Caki2 (cell line): ENCODE measurements around the gene GSTA4. TPM values are rescaled to one million over a fixed set of nuclear protein-coding genes. Genes with fewer than 3 reads are reported as not detected.
"Not testable (repeated sequence)": the region's sequence is repeated elsewhere in the genome, so short reads cannot be mapped to it uniquely, and the experiment has no call there.

ENCODE experiments used
- DNase-seq: peaks from one replicate; pipeline ENCODE4 v3.0.0-alpha.2; 2015; ENCODE audit warnings: low read depth
- in situ Hi-C: cut with HindIII; loops from 2 replicates; pipeline ENCODE4 v1.10.0; 2016; ENCODE audit warnings: low sequenced_read_pairs, low pct_unique_long_range_greater_than_20kb, mixed read lengths
- total RNA-seq: library from RNA; depleted of rRNA; stranded (reverse); fragments of >200 nt; shearing (Covaris generic); gene quantifications from 2 replicates; pipeline ENCODE4 v1.2.3, GENCODE V29; 2014; ENCODE audit warnings: low replicate concordance; rRNA removed

The GSTA4 gene, protein sequence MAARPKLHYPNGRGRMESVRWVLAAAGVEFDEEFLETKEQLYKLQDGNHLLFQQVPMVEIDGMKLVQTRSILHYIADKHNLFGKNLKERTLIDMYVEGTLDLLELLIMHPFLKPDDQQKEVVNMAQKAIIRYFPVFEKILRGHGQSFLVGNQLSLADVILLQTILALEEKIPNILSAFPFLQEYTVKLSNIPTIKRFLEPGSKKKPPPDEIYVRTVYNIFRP
- total RNA-seq, result 83.6 and 89.8 TPM in 2 replicates

DNA sequence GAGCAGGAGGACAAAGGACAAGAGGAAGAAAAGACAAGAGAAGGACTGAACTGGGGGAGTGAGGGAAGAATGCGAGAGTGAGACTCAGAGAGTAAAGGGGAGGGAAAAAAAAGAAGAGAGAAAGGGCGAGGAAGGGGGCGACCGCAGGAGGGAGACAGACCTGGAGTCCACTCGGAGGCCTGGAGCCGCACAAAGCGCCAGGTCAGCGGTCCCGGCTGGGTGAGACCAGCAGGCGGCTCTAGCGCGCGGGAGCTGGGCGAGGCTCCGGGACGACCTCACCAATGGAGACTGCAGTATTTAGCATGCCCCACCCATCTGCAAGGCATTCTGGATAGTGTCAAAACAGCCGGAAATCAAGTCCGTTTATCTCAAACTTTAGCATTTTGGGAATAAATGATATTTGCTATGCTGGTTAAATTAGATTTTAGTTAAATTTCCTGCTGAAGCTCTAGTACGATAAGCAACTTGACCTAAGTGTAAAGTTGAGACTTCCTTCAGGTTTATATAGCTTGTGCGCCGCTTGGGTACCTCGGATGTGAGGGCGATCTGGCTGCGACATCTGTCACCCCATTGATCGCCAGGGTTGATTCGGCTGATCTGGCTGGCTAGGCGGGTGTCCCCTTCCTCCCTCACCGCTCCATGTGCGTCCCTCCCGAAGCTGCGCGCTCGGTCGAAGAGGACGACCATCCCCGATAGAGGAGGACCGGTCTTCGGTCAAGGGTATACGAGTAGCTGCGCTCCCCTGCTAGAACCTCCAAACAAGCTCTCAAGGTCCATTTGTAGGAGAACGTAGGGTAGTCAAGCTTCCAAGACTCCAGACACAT lies at the start of gene GSTA4:
GSTA4 (minus strand) TSS at position 196 of the 824 bp plus-strand sequence. CDS start 1,041 bp downstream, outside the sequence.
- peak; percentile 98 for DNase-seq
- in situ Hi-C loops, result not testable (repeated sequence)

DNA sequence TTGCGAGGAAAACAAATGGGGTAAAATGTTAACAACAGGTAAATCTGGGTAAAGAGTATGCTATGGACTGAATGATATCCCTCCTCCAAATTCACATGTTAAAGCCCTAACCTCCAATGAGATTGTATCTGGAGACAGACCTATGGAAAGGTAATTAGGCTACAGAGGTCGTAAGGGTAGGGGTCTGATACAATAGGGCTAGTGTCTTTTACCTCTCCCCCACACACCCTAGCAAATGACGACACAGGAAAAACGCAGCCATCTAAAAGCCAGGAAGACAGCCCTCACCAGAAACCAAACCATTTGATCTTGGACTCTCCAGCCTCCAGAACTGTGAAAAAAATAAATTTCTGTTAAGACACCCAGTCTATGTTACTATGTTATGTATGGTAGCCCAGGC lies 49.5 kb upstream of the GSTA4 start:
- DNase-seq, result no peak
- in situ Hi-C loops, result no loop called here

DNA sequence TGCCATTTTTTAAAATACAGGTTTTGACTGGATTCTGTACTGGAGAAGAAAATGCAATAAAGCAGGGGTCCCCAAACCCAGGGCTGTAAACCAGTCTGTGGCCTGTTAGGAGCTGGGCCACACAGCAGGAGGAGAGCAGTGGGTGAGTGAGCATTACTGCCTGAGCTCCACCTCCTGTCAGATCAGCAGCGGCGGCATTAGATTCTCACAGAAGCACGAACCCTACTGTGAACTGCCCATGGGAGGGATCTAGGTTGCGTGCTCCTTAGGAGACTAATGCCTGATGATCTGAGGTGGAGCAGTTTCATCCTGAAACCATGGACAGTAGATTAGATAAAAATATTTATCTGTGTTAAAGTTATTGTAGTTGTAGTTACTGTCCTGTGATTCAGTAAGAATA lies 49.0 kb upstream of the GSTA4 start:
- no peak for DNase-seq
- in situ Hi-C loops, result no loop called here

DNA sequence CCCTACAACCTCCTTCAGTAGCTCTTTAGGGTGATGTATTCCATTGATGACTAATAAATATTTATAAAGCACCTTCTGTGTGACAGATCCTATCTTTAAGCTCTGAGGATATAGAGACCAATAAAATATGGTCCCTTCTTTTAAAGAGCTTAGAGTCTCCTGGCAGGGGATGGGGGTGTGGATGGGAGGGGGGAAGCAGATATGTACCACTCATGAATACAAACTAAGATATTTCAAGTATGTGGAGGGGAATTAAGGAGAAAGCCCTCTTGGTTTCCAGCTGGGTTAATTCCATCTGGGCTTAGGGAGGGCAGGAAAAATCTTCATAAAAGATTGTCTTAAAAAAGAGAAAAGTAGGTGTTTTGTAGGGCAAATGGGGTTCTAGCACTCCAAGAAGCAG lies 48.5 kb upstream of the GSTA4 start:
- no peak for DNase-seq
- in situ Hi-C loops, result no loop called here

DNA sequence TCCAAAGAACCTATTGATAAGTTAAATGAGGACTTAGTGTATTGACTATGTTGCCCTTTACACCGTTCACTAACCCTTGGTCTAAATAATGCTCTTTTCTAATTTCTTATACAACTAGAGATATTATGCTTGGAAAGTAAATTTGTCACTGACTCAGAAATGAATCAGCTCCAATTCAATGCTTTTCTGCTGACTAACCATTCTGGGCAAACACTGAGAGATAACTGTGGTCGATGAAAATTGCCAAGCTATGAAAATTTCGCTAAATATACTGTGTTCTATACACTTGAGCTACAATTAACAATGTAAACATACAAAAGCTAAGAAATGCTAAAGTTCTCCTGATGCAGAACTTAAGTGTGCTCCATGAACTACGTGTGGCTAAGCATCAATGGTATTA lies 47.0 kb upstream of the GSTA4 start:
- peak; percentile 60 for DNase-seq
- in situ Hi-C loops, result no loop called here

DNA sequence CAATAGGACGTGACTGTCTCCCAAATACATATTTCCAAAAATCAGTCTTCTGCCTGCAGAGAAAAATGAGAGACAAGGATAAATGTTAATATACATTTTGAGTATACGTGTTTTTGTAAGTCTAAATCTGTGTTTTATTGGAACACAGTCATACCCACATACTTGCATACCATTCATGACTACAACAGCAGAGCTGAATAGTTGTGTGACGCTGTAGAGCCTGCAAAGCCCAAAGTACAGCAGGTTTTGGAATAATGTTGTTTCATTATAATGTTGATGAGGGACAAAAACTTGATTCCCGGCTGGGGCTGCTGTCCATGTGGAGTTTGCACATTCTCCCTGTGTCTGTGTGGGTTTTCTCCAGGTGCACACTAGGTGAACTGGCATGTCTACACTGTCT lies 46.3 kb upstream of the GSTA4 start:
- no peak for DNase-seq

DNA sequence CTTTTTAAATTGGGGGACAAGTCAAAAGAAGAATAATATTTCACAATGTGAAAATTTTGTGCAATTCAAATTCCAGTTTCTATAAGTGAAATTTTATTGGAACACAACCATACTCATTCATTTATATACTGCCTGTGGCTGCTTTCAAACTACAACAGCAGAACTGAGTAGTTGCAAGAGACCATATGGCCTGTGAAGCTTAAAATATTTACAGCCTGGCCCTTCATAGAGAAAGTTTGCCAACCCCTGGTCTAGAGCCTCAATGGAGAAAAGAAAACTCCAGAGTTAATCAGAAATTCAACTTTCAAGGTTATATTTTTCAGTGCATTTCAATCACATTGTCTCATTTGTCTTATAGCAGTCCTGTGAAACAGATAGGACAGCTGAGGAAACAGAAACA lies 43.5 kb upstream of the GSTA4 start:
- DNase-seq, result no peak
- in situ Hi-C loops, result no loop called here

More for the DNA sequence above, 46.3 kb upstream of the GSTA4 start:
- in situ Hi-C loops, result no loop called here

DNA sequence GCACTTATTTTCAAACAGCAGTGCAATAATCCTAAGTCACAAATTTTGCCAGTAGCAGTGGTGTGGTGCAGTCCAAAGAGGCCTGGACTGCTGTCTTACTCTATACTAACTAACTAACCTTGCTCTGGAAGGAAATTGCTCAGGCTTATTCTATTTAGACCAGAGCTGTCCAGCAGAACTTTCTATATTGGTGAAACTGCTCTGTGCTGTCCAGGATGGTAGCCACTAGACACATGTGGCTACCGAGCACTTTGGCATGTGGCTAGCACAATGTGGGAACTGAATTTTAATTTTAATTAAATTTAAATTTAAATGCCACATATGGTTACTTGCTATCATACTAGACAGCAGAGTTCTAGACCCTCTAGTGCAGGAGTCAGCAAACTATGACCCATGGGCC lies 43.1 kb upstream of the GSTA4 start:
- in situ Hi-C loops, result no loop called here
- no peak for DNase-seq

DNA sequence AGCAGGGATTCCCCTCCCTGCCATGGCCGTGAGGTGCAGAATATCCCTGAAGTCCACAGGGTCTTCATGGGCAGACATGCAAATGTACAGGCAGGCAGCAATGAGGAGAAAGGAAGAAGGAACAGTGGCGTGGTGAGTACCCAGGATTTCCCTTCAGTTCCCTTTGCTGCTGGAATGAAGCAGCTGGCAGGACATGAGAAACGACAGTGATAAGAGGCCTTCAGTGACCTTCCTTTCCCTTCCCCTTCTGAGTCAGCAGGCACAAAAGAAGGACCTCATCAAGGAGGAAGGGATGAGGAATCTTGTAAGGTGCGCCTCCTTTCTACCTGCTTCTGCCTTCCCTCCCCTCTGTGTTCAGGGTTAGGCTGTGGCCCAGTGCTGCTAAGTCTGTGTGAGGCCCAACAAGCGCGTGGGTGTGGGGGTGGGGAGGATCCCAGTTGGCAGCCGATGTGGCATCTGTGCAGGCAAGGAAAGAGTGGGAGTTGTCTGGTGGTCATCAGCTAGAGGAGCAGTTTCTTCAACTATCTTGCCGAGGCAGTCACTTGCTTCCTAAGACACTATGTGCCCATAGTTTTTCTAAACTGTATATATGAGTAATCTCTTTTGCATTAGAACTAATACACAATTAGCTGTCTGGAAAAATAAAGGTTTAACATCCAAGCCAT lies 40.6 kb upstream of the GSTA4 start:
- no peak for DNase-seq
- in situ Hi-C loops, result no loop called here

DNA sequence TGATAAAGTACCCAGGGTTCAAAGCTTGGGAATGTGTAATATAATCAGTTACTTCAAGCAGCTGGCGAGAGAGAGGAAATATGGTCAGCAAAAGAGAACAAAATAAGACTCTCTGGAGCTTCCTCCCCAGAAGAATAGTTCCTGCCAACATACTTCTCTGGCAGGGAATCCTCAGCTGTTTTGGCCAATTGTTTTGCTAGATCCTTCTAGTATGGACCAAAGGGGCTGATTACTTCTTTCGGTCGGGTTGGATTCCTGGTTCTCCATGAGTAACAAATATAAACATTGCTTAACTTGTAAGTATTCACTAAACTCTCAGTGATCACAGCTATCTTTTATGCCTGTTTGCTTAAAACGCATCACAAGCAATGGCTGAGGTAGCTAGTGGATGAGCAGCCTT lies 38.7 kb upstream of the GSTA4 start:
- in situ Hi-C loops, result no loop called here
- no peak for DNase-seq

DNA sequence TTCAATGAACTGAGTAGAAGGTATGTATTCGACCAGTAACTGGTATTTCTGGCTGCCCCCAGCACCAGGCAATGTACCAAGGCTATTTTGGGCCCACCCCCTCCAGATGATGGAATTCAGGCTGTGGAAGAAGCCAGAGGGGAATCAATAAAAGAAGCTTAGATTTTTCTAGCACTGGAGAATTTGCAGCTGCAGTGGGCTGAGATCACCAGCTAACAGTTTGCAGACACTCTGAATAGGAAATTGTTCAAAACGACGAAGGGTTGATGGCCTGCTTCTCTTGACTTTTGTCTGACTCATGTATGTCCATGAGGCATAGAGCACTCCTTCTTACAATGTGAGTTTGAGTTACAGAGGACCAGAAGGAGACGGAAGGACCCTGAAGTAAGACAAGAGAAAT lies 37.8 kb upstream of the GSTA4 start:
- in situ Hi-C loops, result no loop called here
- DNase-seq, result no peak

DNA sequence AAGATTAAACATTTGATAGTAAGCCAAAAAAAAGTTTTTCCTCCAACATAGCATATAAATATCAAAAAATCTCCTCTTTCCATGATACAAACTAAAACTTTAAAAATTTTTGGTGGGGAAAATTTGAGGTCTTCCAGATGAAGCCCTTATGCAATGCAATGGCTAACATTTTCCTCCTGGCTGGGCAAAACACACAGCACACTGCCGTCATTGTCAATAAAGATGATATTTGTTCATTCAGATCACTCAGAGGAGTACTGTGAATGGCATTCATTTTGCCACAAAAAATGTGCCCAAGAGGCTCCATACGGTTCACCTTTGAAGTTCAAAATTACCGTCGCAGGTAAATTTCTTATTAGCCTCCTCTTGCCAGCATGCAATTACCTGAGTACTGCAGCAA lies 36.2 kb upstream of the GSTA4 start:
- no peak for DNase-seq
- in situ Hi-C loops, result no loop called here

DNA sequence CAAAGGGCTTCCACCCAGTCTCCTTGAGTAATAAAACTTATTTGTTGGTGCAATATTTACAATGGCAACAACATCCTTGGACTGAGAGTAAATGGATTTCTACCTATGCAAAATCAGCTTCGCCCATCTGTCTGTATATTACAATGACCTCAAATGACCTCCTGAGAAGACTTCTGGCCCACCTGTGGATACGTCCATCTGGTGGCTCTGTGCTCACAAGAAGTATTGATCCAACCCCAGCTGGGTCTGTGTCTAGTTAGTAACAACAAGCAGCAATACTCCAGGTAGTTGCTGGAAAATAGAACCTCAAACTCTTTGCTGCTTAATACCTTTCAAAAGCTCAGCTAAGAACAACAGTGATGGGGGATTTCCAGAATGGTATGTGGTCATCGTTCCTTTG lies 34.7 kb upstream of the GSTA4 start:
- in situ Hi-C loops, result no loop called here
- no peak for DNase-seq

DNA sequence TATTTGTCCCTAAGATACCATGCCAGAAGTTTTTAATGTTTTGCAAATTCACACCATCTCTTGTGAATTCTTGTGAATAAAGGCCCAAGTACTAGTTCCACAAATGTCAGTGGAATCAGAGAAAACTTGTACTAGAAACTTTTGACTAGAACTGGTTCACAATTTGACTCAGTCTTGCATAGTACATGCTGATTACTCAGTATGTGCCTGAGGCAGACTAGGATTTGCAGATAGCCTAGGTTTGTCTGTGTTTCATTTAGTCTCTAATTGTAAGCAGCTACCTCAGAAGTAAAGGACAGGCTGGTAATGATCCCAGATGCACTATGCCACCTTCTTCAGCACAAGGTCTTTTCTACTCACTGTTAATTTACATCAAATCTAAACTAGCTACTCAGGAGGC lies 34.2 kb upstream of the GSTA4 start:
- in situ Hi-C loops, result no loop called here
- DNase-seq, result no peak

DNA sequence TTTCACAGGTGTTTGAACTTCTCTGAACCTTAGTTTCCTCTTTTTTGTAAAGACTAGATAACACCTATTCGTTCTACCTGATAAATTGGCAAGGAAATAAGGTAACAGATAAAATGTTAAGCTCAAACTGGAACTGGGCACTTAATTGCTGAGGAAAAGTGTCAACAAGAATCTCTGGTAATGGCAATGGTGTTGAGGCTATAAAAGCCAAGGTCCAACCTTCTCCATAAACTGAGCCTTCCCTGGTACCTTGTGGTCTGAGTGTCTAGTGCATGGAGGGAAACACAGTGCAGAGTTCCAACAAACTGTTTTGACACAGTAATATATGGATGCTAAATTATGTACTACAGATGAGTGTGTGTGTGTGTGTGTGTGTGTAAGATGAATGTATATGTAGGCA lies 33.4 kb upstream of the GSTA4 start:
- DNase-seq, result no peak
- in situ Hi-C loops, result no loop called here

DNA sequence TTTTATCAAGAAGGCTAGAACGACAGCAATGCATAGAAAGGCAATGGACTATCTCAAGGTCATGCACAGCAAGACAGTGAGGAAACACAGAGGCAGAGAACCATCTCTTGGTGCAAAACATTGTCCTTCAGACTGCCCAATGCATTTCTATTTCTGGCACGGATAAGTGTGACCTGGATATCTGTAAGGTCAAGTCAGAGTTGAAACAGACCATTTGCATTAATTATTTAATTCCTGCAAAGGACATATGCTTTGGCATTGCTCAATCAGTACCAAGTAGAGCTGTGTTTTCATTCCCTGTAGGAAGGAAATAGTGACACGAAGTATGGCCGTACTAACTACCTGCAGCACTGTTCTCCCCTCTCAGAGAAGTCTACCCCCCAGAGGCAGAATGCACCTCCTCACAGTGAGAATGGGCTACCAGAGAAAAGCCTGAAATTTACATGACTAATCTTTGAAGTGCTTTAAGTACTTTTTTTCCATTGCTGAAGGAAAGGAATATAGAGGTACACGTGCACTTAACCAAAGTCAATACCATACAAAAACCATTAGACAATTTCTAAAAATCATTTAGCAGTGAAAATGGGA lies 32.1 kb upstream of the GSTA4 start:
- in situ Hi-C loops, result no loop called here
- no peak for DNase-seq

DNA sequence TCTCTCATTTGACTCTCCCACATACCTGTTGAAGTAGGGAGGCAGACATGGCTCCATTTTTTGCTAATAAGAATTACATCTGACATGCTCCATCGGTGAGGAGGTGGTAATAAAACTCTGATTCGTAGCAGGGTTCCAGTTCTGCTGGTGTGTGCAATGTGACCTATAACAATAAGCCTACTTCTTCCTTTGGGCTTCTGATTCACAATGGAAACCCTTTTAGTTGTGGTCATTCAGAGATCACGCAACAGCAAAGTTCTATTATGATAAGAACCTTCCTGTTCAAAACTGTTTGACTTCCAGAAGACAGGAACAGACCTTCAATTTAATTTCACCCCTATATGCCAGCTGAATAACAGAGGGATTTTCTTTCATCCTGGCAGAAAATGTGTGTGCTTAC lies 31.4 kb upstream of the GSTA4 start:
- DNase-seq, result no peak
- in situ Hi-C loops, result no loop called here

DNA sequence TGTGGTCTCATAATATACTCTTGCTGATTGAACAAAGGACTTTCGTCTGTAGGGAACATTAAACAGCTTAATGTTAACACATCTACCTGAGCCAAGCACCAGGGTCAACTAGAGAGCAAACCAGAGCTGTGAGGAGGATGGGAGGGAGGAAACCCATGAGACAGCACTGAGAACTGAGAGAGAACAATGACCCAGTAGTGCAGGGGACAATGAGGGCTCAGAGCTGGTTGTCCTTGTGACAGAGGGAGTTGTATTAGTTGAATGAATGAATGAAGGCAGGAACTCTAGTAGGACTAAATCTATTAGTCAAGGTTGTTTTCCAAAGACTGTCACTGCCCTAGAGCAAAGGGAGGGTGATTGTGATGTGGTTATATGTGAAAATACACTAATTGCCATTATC lies 28.2 kb upstream of the GSTA4 start:
- DNase-seq, result no peak
- in situ Hi-C loops, result no loop called here
